Activated naive CD4-positive, alpha-beta T cell treated with Interleukin-2 at 50 U/mL for 16 hours (primary cell): ENCODE measurements around the gene SLC5A2.
"Not testable (repeated sequence)": the region's sequence is repeated elsewhere in the genome, so short reads cannot be mapped to it uniquely, and the experiment has no call there.

Experiments
- DNase-seq: peaks from one replicate; pipeline ENCODE4 v3.0.0-alpha.2; 2020

Gene SLC5A2

GRCh38 chr16:31532120-31532519 is 49.2 kb downstream of the SLC5A2 start:
- no peak for DNase-seq

DNA sequence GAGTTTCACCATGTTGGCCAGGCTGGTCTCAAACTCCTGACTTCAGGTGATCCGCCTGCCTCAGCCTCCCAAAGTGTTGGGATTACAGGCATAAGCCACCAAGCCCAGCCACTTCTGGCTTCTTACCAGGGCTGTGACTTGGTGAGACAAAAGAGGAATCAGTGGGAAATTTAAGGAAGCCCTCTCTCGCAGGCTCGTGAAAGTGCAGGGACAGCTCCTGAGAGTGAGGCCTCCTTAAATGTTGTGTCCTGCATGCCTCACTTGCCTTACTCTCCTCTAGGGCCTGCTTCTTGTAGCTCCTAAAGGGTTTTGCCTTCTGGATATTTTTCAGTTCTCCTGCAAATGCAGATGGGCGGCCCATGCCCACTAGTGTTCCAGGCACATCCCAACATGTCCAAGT is 50.0 kb downstream of the SLC5A2 start:
- DNase-seq = no peak

DNA sequence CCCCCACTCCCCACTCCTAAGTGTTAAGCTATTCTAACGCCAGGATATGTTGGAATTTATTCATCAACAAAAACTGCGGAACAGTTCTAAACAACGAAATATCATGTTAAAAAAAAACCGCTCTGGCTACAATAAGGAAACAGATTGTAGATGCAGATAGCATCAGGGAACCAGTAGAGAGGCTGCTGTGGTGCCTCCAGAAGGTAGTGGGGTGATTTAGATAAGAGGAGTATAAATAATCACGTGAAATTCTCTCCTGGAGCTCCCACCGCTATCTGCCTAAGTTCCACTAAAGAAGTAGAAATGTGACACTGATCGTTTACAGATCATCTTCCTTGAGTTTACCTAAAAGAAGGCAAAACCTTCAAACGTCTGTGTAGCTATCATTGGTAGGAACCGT is 52.8 kb downstream of the SLC5A2 start:
- no peak for DNase-seq

DNA sequence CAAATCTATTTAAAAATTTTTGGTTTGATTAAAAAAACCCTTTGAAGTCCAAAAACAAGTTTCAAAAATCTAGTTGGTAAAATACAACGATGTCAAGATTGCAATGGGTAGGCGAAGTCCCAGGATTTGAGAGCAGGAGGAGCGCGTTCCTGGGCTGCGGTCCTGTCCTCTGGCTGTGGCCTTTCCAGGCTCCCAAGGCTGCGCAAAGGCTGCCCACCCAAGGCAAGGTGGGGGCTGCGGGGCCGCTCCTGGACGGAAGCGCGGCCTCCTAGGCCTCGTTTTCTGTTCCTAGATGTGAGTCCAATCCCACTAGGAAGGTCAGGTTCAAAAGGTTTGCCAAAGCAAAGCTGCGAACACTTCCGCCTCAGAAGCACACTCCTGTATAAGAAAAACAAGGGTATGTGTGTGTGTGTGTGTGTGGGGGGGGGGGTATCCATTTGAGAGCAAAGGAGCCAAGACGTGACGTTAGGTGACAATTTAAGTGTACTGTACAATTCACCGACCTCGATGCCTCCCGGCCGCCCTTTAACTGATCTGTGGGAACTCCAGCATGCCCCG is 54.0 kb downstream of the SLC5A2 start:
- no peak for DNase-seq

GRCh38 chr16:31537362-31538242 is 54.7 kb downstream of the SLC5A2 start:
- no peak for DNase-seq

- not testable (repeated sequence) for DNase-seq
Measured at GRCh38 chr16:31538243-31538598, 55.3 kb downstream of the SLC5A2 start.

DNA sequence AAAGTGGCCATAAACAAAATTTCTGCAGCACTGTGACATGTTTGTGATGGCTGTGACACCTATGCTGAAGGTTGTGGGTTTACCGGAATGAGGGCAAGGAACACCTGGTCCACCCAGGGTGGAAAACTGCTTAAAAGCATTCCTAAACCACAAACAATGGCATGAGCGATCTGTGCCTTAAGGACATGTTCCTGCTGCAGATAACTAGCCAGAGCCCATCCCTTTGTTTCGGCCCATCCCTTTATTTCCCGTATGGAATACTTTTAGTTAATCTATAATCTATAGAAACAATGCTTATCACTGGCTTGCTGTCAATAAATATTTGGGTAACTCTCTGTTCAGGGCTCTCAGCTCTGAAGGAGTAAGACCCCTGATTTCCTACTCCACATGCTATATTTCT is 56.8 kb downstream of the SLC5A2 start:
- not testable (repeated sequence) for DNase-seq
